OCI-LY7 (cell line): ENCODE results near the gene SRSF10. TPM values are rescaled to one million over a fixed set of nuclear protein-coding genes. Genes with fewer than 3 reads are reported as not detected.
A peak's percentile ranks its signal among the peaks of the same experiment; 100 is the strongest.

Experiments
- BruUV-seq: library from RNA; stranded (reverse); fragments of 400-500 nt; replicated peaks from 2 replicates; lab custom pipeline; 2021; lab: Mats Ljungman, UMichigan
- CTCF ChIA-PET: fragments of 300-600 bp; sonication (Branson Sonifier 250); formaldehyde crosslinking; loops from one replicate; lab custom pipeline; 2022; ENCODE audit warnings: antibody characterized with exemption; ENCODE audit not compliant: unreplicated experiment; lab: Charles Lee
- POLR2A ChIA-PET: fragments of 300-600 bp; sonication (Branson Sonifier 250); formaldehyde crosslinking; loops from one replicate; lab custom pipeline; 2022; ENCODE audit warnings: antibody characterized with exemption; lab: Charles Lee
- DNase-seq: peaks from one replicate; pipeline ENCODE4 v3.0.0-alpha.2; 2015; ENCODE audit warnings: low spot score
- H2AFZ ChIP-seq: fragments of 200-600 bp; sonication (generic), shearing (Covaris generic); 2 replicates; pipeline ENCODE4 v1.6.1; 2014; ENCODE audit warnings: mild to moderate bottlenecking, antibody characterized with exemption, low read length, moderate library complexity
- H3K27ac ChIP-seq: fragments of 200-600 bp; sonication (generic); 2 replicates; pipeline ENCODE4 v1.5.1; 2014; ENCODE audit warnings: mixed run types, low read depth, mild to moderate bottlenecking, moderate library complexity, low read length, inconsistent platforms; ENCODE audit not compliant: poor library complexity, severe bottlenecking
- H3K36me3 ChIP-seq: fragments of 200-600 bp; sonication (generic); 2 replicates; pipeline ENCODE4 v1.6.1; 2014; ENCODE audit warnings: mild to moderate bottlenecking, antibody characterized with exemption, low read length, moderate library complexity, mixed read lengths; ENCODE audit not compliant: insufficient read depth
- H3K4me1 ChIP-seq: fragments of 200-600 bp; sonication (generic); 2 replicates; pipeline ENCODE4 v1.5.1; 2014; ENCODE audit warnings: mild to moderate bottlenecking, low read length; ENCODE audit not compliant: insufficient read depth, poor library complexity, severe bottlenecking
- H3K4me2 ChIP-seq: fragments of 200-600 bp; sonication (generic); 2 replicates; pipeline ENCODE4 v1.6.1; 2014; ENCODE audit warnings: mild to moderate bottlenecking, low read length
- H3K4me3 ChIP-seq: fragments of 200-600 bp; sonication (generic); 2 replicates; pipeline ENCODE4 v1.5.1; 2014; ENCODE audit warnings: mild to moderate bottlenecking, low read depth, low read length; ENCODE audit not compliant: poor library complexity, severe bottlenecking
- H3K79me2 ChIP-seq: fragments of 200-600 bp; sonication (generic); 2 replicates; pipeline ENCODE4 v1.6.1; 2016; ENCODE audit warnings: low read depth, mild to moderate bottlenecking, low read length, moderate library complexity, mixed read lengths; ENCODE audit not compliant: insufficient read depth
- H3K9me2 ChIP-seq: fragments of 200-600 bp; sonication (generic); 2 replicates; pipeline ENCODE4 v1.6.1; 2016; ENCODE audit warnings: mild to moderate bottlenecking, low read length, mixed read lengths; ENCODE audit not compliant: insufficient read depth
- H3K9me3 ChIP-seq: fragments of 200-600 bp; sonication (generic); 2 replicates; pipeline ENCODE4 v1.6.1; 2014; ENCODE audit warnings: mild to moderate bottlenecking, mixed run types, low read length, mixed read lengths
- H4K20me1 ChIP-seq: fragments of 200-600 bp; sonication (generic); 2 replicates; pipeline ENCODE4 v1.6.1; 2014; ENCODE audit warnings: mild to moderate bottlenecking, antibody characterized with exemption, low read length, moderate library complexity, mixed read lengths; ENCODE audit not compliant: insufficient read depth
- EZH2phosphoT487 ChIP-seq: fragments of 200-600 bp; sonication (generic); IDR thresholded peaks from 2 replicates; pipeline ENCODE4 v1.6.1; 2018; ENCODE audit warnings: low read depth, borderline replicate concordance, mild to moderate bottlenecking, mixed run types, antibody characterized with exemption, low read length, moderate library complexity, mixed read lengths
- intact Hi-C: fragments of 100-400 bp; cut with micrococcal nuclease; formaldehyde crosslinking; loops from one replicate; pipeline ENCODE4 v1.10.0; 2022; ENCODE audit not compliant: unreplicated experiment
- total RNA-seq, 2 experiments: library from RNA; depleted of rRNA in 1 of 2; stranded (reverse); fragments of >200 nt in 1 of 2; shearing (Covaris generic) in 1 of 2; gene quantifications; 2 replicates each; pipeline ENCODE4 v1.2.3, GENCODE V29; 2014 to 2022
- TF ChIP-seq, protein P1 (sequence below): fragments of 200-600 bp; sonication (generic); conservative IDR thresholded peaks from 2 replicates; pipeline ENCODE4 v1.5.1; 2014; ENCODE audit warnings: mild to moderate bottlenecking, antibody characterized with exemption, low read length, moderate library complexity, mixed read lengths

SRSF10 gene
- total RNA-seq, 2 experiments from 2014 or later = 229 to 335 TPM

DNA sequence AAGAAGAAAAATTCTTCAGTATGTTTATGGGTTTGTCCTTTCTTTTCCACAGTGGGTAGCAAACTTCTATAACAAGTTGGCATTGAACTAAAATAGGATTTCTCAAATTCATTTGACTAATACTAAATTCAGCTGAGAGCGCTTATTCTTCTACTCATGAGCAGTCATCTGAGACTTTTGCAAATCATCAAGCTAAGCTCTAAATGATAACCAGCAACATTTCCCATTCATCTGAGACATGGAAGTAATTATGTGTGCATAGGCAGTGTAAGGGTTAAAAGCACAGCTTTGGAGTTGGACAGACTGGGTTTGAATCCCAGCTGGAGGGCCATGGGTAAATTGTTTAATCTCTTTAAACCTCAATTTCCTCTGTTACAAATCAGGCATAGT lies 48.6 kb downstream of the SRSF10 start:
- DNase-seq = peak; percentile 73
- H4K20me1 ChIP-seq = no peaks in the 10 kb centered on the region
- TF ChIP-seq EZH2phosphoT487 = no peak
- TF ChIP-seq, protein P1, sequence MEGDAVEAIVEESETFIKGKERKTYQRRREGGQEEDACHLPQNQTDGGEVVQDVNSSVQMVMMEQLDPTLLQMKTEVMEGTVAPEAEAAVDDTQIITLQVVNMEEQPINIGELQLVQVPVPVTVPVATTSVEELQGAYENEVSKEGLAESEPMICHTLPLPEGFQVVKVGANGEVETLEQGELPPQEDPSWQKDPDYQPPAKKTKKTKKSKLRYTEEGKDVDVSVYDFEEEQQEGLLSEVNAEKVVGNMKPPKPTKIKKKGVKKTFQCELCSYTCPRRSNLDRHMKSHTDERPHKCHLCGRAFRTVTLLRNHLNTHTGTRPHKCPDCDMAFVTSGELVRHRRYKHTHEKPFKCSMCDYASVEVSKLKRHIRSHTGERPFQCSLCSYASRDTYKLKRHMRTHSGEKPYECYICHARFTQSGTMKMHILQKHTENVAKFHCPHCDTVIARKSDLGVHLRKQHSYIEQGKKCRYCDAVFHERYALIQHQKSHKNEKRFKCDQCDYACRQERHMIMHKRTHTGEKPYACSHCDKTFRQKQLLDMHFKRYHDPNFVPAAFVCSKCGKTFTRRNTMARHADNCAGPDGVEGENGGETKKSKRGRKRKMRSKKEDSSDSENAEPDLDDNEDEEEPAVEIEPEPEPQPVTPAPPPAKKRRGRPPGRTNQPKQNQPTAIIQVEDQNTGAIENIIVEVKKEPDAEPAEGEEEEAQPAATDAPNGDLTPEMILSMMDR = no peak
- H2AFZ ChIP-seq = peak overlapping the region; percentile 58; the same call in 1 of the 2 replicates
- peaks cover 73% of the 10 kb centered on the region for H3K4me1 ChIP-seq
- no peaks in the 10 kb centered on the region for H3K79me2 ChIP-seq
- H3K36me3 ChIP-seq = no peaks in the 10 kb centered on the region
- no peaks in the 10 kb centered on the region for H3K9me2 ChIP-seq
- H3K4me3 ChIP-seq = peak overlapping the region; percentile 62
- H3K4me2 ChIP-seq = peak overlapping the region; percentile 90
- POLR2A ChIA-PET = interaction anchor here (0.5 to 7.4 kb wide), 18 partner anchors 11 to 406 kb away, joined by 3 to 77 read pairs (median 4); partner anchors contain the start of genes CNR2 and PNRC2
- peak overlapping the region; percentile 93 for H3K27ac ChIP-seq
- H3K9me3 ChIP-seq = no peaks in the 10 kb centered on the region
- intact Hi-C loops = loop anchor here (1.0 kb wide), 1 partner anchor 28 kb away; the partner anchor contains the start of gene PNRC2
- BruUV-seq = no TSS peak
- CTCF ChIA-PET = interaction anchor here (1.2 to 1.5 kb wide), 3 partner anchors 15 to 120 kb away, joined by 3 to 14 read pairs (median 4); partner anchors contain the start of gene CNR2

DNA sequence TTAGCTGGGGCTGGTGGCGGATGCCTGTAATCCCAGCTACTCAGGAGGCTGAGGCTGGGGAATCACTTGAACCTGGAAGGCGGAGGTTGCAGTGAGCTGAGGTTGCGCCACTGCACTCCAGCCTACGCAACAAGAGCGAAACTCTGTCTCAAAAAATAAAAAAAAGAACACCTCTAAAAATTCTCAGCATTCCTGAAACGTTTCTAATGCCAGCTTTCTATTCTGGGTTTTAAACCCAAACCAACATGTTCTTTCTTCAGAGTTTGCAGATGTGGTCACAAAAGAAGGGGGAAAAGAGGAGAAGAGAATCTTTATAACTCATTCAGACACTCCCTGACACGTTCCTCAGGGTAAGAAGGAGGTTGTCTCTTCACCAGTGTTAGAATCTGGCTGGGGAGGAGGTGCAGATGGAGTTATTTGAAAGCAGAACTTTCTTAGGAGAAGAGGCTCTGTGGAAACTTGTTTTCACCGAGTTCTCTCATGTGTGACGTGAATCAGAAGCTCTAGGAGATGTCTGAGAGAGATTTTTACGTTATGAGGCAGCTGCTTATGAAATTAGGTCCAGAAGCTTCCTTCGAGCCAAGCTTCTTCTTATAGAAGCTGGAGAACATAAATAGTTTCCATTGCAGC lies 49.2 kb downstream of the SRSF10 start:
- no peaks in the 10 kb centered on the region for H3K9me2 ChIP-seq
- no peaks in the 10 kb centered on the region for H3K36me3 ChIP-seq
- H3K4me1 ChIP-seq = peaks cover 75% of the 10 kb centered on the region
- POLR2A ChIA-PET = interaction anchor here (0.5 to 7.4 kb wide), 17 partner anchors 11 to 405 kb away, joined by 3 to 77 read pairs (median 4); partner anchors contain the start of genes CNR2 and PNRC2
- H3K9me3 ChIP-seq = no peaks in the 10 kb centered on the region
- DNase-seq = peak; percentile 88
- peak overlapping the region; percentile 93 for H3K27ac ChIP-seq
- H3K79me2 ChIP-seq = no peaks in the 10 kb centered on the region
- H3K4me3 ChIP-seq = peak overlapping the region; percentile 62
- H4K20me1 ChIP-seq = no peaks in the 10 kb centered on the region
- intact Hi-C loops = loop anchor here (1.0 kb wide), 1 partner anchor 28 kb away; the partner anchor contains the start of gene PNRC2
- TF ChIP-seq, protein P1 = no peak
- no peak for TF ChIP-seq EZH2phosphoT487
- CTCF ChIA-PET = interaction anchor here (1.2 to 1.5 kb wide), 3 partner anchors 15 to 120 kb away, joined by 3 to 14 read pairs (median 4); partner anchors contain the start of gene CNR2
- H3K4me2 ChIP-seq = peak overlapping the region; percentile 90
- peak overlapping the region; percentile 58; the same call in 1 of the 2 replicates for H2AFZ ChIP-seq
- BruUV-seq = no TSS peak
